T-helper 22 cell (primary cell): ENCODE results near the gene TTLL5.
A peak's percentile ranks its signal among the peaks of the same experiment; 100 is the strongest.

Source experiments
- DNase-seq: peaks from one replicate; pipeline ENCODE4 v3.0.0-alpha.2; 2020; ENCODE audit warnings: low read depth

The TTLL5 gene

GRCh38 chr14:75967866-75968265, 306.8 kb downstream of the TTLL5 start:
- DNase-seq = no peak

GRCh38 chr14:75968456-75968855, 307.4 kb downstream of the TTLL5 start:
- no peak for DNase-seq

GRCh38 chr14:75969126-75969525, 308.1 kb downstream of the TTLL5 start:
- no peak for DNase-seq

- no peak for DNase-seq
These were observed 308.8 kb downstream of the TTLL5 start for GRCh38 chr14:75969891-75970290.

GRCh38 chr14:75970989-75971388, 309.9 kb downstream of the TTLL5 start:
- no peak for DNase-seq

- DNase-seq = no peak
These were observed 310.5 kb downstream of the TTLL5 start for GRCh38 chr14:75971509-75971908.

GRCh38 chr14:75972801-75973421, 311.9 kb downstream of the TTLL5 start:
- no peak for DNase-seq

- DNase-seq = no peak
These were observed 316.0 kb downstream of the TTLL5 start for GRCh38 chr14:75976826-75977581.

GRCh38 chr14:75977582-75977943, 316.5 kb downstream of the TTLL5 start:
- no peak for DNase-seq

GRCh38 chr14:75978249-75978731, 317.2 kb downstream of the TTLL5 start:
- no peak for DNase-seq

GRCh38 chr14:75979071-75979571, 318.1 kb downstream of the TTLL5 start:
- DNase-seq = no peak

GRCh38 chr14:75979648-75980565, 318.9 kb downstream of the TTLL5 start:
- DNase-seq = no peak

GRCh38 chr14:75980856-75981255, 319.8 kb downstream of the TTLL5 start:
- DNase-seq = no peak

- no peak for DNase-seq
These were observed 320.6 kb downstream of the TTLL5 start, which contains the start of gene TGFB3 for GRCh38 chr14:75981426-75982265. Gene TGFB3, minus strand, starts transcription at chr14:75981995. Its CDS starts 1,102 bp downstream, at chr14:75980893.

GRCh38 chr14:75982266-75983018, 321.4 kb downstream of the TTLL5 start:
- peak; percentile 48 for DNase-seq

- DNase-seq = no peak
These were observed 321.9 kb downstream of the TTLL5 start for GRCh38 chr14:75983019-75983358.

GRCh38 chr14:75984674-75985073, 323.6 kb downstream of the TTLL5 start:
- DNase-seq = no peak

GRCh38 chr14:75985618-75986438, 324.8 kb downstream of the TTLL5 start, which contains the start of gene IFT43:
Gene IFT43, plus strand, starts transcription at chr14:75985763. Its CDS starts 24 bp downstream, at chr14:75985787.
- DNase-seq = peak; percentile 86

GRCh38 chr14:75986439-75986765, 325.4 kb downstream of the TTLL5 start:
- DNase-seq = no peak
